ENCODE measurements around the gene ARHGAP24.
A peak's percentile ranks its signal among the peaks of the same experiment; 100 is the strongest.

ARHGAP24 gene

DNA sequence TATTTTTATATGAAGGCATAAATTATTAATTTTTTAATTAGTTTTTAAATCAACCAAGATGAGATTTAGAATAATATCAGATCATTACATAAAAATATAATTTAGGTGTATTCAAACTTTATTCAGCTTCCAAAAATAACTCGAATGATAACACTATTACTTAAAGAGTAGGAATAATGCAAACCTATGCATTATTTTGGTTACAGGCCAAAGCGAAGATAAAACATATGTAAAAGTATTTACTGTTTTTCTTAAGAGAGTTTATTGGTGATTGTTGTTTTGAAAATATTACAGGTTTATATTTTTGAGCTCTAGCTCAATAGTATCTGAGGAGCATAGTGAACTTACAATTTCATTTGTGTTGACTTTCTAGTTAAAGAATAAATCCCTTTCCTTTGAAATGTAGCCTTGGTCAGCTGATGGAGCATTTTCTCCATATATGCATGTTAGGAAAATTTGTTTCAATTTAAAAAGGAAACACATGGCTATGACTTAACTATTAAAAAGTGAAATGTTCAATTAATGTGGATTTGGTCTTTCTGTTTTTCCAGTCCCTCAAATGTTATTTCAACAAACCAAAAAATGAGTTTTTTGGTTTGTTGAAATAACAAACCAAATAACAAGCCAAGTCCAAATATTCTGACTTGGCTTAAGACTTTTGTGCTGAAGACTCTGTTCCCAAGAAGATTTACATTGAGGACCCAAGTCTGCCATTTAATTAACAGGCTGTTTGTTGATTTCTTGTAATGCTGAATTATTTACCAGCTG, 346.9 kb downstream of the ARHGAP24 start:
- DNase-seq (ENCODE audit: extremely low read depth, low read depth): no peak
- TF ChIP-seq, protein P1, sequence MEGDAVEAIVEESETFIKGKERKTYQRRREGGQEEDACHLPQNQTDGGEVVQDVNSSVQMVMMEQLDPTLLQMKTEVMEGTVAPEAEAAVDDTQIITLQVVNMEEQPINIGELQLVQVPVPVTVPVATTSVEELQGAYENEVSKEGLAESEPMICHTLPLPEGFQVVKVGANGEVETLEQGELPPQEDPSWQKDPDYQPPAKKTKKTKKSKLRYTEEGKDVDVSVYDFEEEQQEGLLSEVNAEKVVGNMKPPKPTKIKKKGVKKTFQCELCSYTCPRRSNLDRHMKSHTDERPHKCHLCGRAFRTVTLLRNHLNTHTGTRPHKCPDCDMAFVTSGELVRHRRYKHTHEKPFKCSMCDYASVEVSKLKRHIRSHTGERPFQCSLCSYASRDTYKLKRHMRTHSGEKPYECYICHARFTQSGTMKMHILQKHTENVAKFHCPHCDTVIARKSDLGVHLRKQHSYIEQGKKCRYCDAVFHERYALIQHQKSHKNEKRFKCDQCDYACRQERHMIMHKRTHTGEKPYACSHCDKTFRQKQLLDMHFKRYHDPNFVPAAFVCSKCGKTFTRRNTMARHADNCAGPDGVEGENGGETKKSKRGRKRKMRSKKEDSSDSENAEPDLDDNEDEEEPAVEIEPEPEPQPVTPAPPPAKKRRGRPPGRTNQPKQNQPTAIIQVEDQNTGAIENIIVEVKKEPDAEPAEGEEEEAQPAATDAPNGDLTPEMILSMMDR (IDR thresholded peaks at IDR 0.05; ENCODE audit: low read depth, low read length): no peak

DNA sequence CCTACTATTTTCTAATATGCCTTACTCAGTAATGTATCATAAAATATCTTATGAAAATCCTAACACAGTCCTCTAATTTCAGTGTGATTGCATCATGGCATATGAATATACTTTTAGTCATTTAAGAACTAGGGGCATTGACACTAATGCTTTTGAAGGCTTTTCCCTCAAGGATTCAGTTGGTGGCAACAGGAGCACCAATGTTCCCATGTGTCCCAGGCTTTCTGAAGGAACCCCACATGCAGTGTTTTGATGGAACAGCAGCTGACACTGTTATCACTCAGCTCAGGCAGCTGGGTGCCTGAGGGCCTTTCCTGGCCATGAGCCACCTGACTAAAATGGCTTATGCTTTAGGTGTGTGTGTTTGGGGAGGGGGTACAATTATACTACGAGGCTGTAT, 348.3 kb downstream of the ARHGAP24 start:
- no peak for DNase-seq (ENCODE audit: extremely low read depth, low read depth)
- TF ChIP-seq, protein P1 (IDR thresholded peaks at IDR 0.05; ENCODE audit: low read depth, low read length): no peak

DNA sequence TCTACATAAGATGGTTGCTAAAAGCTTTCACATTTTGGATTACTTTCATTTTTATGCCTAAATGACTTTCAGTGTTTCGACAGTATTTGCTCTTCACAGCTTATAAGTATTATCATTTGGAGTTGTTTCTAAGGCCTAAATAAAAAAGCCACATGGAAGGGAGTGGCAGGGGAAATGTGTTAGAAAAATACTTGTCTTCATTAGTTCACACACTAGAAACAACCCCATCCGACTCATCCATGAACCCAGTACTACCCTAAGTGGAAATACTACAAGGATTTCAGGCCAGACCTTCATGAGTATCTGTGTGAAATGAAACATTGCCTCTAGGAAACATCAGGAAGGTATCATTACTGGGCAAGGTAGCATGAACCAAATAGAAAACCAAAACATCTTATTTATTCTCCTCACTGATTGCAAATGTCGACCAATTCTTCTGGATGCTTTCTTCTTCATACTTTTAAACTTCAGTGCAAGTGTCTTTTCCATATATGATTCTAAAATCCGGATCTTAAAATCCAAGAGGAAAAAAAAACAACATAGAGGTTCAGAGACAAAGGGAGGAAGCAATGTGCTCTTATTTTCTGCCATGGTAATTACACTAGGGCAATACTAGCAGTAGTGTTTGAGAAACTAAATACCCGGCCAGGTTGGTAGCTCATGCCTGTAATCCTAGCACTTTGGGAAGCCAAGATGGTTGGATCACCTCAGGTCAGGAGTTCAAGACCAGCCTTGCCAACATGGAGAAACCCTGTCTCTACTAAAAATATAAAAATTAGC, 349.4 kb downstream of the ARHGAP24 start:
- TF ChIP-seq, protein P1 (IDR thresholded peaks at IDR 0.05; ENCODE audit: low read depth, low read length): no peak
- DNase-seq (ENCODE audit: extremely low read depth, low read depth): no peak

DNA sequence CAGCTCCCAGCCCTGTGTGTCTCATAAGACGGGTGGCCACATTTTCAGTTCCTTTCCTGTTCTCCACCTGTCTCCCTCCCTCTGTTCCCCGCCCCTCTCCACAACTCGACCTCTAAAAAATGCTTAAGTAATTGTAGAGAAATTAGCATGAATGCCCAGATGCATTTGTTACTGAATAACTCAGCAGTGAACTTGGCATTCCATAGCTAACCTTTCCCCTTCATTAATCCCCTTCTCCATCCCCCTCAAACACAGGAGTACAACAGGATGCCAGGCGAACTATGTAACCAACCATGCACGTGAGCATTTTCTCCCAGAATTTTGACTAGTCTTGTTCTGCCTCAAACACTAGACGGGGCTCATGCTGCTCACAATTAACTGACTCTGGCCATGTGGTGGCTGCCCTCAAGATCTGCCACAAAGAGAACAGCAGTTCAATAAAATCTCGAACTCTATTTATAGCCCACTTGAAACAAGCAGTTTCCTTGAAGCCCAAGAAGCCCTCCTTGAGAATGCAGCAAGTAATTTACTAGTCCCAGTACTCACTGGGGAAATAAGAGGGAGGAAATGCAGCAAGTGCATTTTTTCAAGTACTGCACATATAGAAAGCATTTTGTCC, 351.2 kb downstream of the ARHGAP24 start:
- peak; percentile 45 for DNase-seq (ENCODE audit: extremely low read depth, low read depth)
- TF ChIP-seq, protein P1 (IDR thresholded peaks at IDR 0.05; ENCODE audit: low read depth, low read length): peak; percentile 49

DNA sequence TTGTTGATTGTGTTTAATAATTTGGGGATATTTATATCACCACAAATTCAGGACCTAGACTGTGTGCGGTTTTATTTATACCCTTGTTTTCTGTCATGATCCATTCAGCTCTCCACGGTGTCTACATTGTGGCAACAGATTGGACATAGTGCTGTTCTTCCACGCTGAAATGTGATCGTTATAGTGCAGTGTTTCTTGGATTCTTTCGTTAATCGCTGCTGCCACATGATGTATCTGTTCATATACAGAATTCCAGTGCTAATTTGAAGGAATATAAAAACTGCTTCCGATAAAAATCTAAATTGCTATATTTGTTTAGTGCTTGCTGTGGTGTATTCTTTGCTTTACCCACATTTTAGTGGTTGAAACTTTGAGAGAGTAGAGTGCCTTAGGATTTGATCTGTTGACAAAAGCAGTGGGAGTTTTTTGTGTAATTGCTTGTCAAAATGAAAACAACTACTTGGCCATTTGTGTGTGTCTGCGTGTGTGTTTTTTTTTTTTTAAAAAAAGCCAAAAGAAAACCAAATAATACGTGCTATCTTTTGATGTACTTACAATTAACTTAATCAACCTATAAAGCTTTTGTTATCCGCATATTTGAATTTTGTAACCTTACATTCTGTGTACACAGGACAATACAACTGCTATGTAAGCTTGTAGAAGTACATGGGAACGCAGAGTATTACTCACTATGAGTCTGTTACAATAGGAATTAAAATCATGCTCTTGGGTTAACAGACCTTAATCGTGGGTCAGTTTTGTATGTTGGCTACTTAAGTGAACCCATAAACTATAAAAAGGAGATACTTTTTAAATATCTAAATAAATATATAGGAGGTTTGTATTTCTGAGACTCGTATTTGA, 353.3 kb downstream of the ARHGAP24 start:
- TF ChIP-seq, protein P1 (IDR thresholded peaks at IDR 0.05; ENCODE audit: low read depth, low read length): no peak
- no peak for DNase-seq (ENCODE audit: extremely low read depth, low read depth)

DNA sequence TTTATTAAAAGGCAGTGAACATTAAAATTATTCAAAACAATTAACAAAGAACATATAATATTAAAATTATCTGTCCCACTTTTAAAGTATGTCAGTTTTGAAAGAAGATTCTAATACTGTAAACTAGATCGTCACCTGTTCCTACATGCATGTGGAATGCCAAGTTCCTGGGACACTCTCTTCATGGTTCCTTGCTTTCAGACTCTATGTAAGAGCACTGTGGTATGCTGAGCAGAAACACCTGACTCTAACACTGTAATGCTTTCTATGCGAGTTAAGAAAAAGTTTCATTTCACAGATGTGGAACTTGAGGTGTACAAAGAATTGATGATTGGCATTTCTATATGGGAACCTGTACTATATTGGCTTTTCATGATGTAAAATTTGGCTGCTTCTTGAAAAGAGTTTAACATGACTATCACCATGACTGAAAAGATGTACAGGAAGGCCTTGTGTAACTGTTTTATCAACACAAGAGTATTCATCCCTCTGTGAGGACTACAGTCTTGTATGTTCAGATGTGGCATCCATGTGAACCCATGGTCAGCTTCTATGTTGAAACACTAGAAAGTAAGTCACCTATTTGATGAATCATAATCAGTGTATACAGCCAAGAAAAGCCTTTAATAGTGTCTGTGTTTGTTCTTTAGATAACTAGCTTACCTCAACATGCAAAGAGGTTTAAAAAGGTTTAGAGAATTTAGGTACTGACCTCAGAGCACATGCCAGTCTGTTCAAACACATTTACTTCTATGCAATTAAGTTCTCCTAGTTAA, 354.5 kb downstream of the ARHGAP24 start:
- no peak for DNase-seq (ENCODE audit: extremely low read depth, low read depth)
- TF ChIP-seq, protein P1 (IDR thresholded peaks at IDR 0.05; ENCODE audit: low read depth, low read length): no peak
